Right lobe of liver (tissue), 6 donors: ENCODE data around the gene MED4. TPM values are rescaled to one million over a fixed set of nuclear protein-coding genes. Genes with fewer than 3 reads are reported as not detected.

Experiments used
- ATAC-seq, 4 donors: fragments of 200-7000 bp; cut with Tn5 transposase; one replicate each; pipeline ENCODE4 v1.9.1; 2020; ENCODE audit warnings: mild to moderate bottlenecking in 4 of 4, moderate library complexity in 4 of 4
- DNase-seq, 3 donors: peaks; one replicate each; pipeline ENCODE4 v3.0.0-alpha.2; 2020
- H3K27ac ChIP-seq, 3 donors: fragments of 200-600 bp; one replicate each; pipeline ENCODE4 v1.8.0; 2022
- H3K27me3 ChIP-seq, 2 donors: fragments of 200-600 bp; one replicate each; pipeline ENCODE4 v1.8.0; 2022
- H3K36me3 ChIP-seq, 4 donors: fragments of 200-600 bp; sonication (generic) in 1 of 4; one replicate each; pipeline versions ENCODE4 v1.5.1 to v1.8.0; 2017 to 2022; ENCODE audit warnings: control low read depth in 1 of 4
- H3K4me1 ChIP-seq, 4 donors: fragments of 200-600 bp; sonication (generic) in 1 of 4; one replicate each; pipeline versions ENCODE4 v1.5.1 to v1.8.0; 2017 to 2022; ENCODE audit warnings: control low read depth in 1 of 4
- H3K4me3 ChIP-seq, 3 donors: fragments of 200-600 bp; one replicate each; pipeline ENCODE4 v1.8.0; 2022
- H3K9me3 ChIP-seq, 4 donors: fragments of 200-600 bp; sonication (generic) in 1 of 4; one replicate each; pipeline versions ENCODE4 v1.5.1 to v1.8.0; 2017 to 2022; ENCODE audit warnings: control low read depth in 1 of 4
- CTCF ChIP-seq, 4 donors: fragments of 200-600 bp in 3 of 4; fragments of 450-650 bp in 1 of 4; IDR thresholded peaks; one replicate each; pipeline versions ENCODE4 v1.5.1 to v1.8.0; 2016 to 2022; ENCODE audit warnings: antibody characterized with exemption in 4 of 4, mild to moderate bottlenecking in 2 of 4
- POLR2A ChIP-seq: fragments of 450-650 bp; IDR thresholded peaks from one replicate; pipeline ENCODE4 v1.6.1; 2017; ENCODE audit warnings: antibody characterized with exemption, mild to moderate bottlenecking
- WGBS: methylation state at CpG from one replicate; pipeline ENCODE4 v1.1.6; 2018; ENCODE audit warnings: low coverage, low lambda C conversion rate; ENCODE audit not compliant: insufficient coverage; ENCODE audit errors: missing lambda C conversion rate; 5-methylcytosine and 5-hydroxymethylcytosine counted together
- intact Hi-C, 2 donors: fragments of 100-400 bp; cut with DNase I; formaldehyde crosslinking; loops; one replicate each; pipeline versions ENCODE4 v1.11.2 to v1.14.1; 2022
- total RNA-seq, 6 experiments: library from RNA; depleted of rRNA in 2 of 6; stranded (reverse); fragments of >200 nt in 2 of 6; fragmentation: NEBNext Ultra II Directional in 3 of 6; extraction: Animal tissue kit (Norgen Biotek cat#: 25700) in 3 of 6; gene quantifications; one replicate each; pipeline versions ENCODE4 v1.1.0 to v1.2.4, GENCODE V29; 2016 to 2023
- donor health status: DM: no; HTN: yes; CAD: no.
- donor health status: DM: no; HTN: no; CAD: no.
- donor health status: DM: no; HTN: no; CAD: no.
- donor health status: DM: no; HTN: yes; CAD: no.
- donor health status: DM: no; HTN: yes; CAD: no.

MED4 gene
- total RNA-seq, 6 experiments from 2014 or later: 15.1 to 22.5 (median 20.7) TPM

- no peak overlapping the region for H3K27ac ChIP-seq
- WGBS: 71% methylated on average over 7 of the region's 8 CpGs
- H3K9me3 ChIP-seq: no peaks in the 10 kb centered on the region
- no peaks in the 10 kb centered on the region for H3K36me3 ChIP-seq
- H3K4me1 ChIP-seq: peaks cover 0 to 22% (median 8%) of the 10 kb centered on the region in 4 donors
- DNase-seq: no peak
- intact Hi-C loops: loop anchor here in 1 of 2 donors (5.0 to 10.0 kb wide), 2 partner anchors 111 to 458 kb away; partner anchors contain the start of gene ITM2B
- no peaks in the 10 kb centered on the region for H3K27me3 ChIP-seq
- TF ChIP-seq CTCF (IDR thresholded peaks at IDR 0.05) (no peak), POLR2A (no peak)
- H3K4me3 ChIP-seq: no peak overlapping the region
- no peak for ATAC-seq
Measured at GRCh38 chr13:48123812-48124211, 28.9 kb upstream of the MED4 start.

- H3K27ac ChIP-seq: no peak overlapping the region
- no peak for TF ChIP-seq POLR2A
- no peak for TF ChIP-seq CTCF (IDR thresholded peaks at IDR 0.05)
- no peak overlapping the region for H3K4me3 ChIP-seq
- 87% methylated on average over 3 of the region's 4 CpGs for WGBS
- DNase-seq (no peak), ATAC-seq (no peak)
- H3K4me1 ChIP-seq: peaks cover 0 to 11% (median 4%) of the 10 kb centered on the region in 4 donors
- no peaks in the 10 kb centered on the region for H3K36me3 ChIP-seq
- intact Hi-C loops: loop anchor here in 1 of 2 donors (5.0 to 10.0 kb wide), 2 partner anchors 113 to 461 kb away; partner anchors contain the start of gene ITM2B
- no peaks in the 10 kb centered on the region for H3K27me3 ChIP-seq
- no peaks in the 10 kb centered on the region for H3K9me3 ChIP-seq
Measured at GRCh38 chr13:48121733-48122132, 26.8 kb upstream of the MED4 start.

- H3K4me3 ChIP-seq: no peak overlapping the region
- intact Hi-C loops: loop anchor here in 1 of 2 donors (5.0 to 10.0 kb wide), 2 partner anchors 115 to 462 kb away; partner anchors contain the start of gene ITM2B
Measured at GRCh38 chr13:48120241-48120640, 25.3 kb upstream of the MED4 start.

GRCh38 chr13:48118030-48118429, 23.1 kb upstream of the MED4 start:
- Histone ChIP-seq H3K36me3 (no peaks in the 10 kb centered on the region), H3K27ac (no peak overlapping the region), H3K4me1 (no peaks in the 10 kb centered on the region), H3K27me3 (no peaks in the 10 kb centered on the region), H3K4me3 (no peak overlapping the region), H3K9me3 (no peaks in the 10 kb centered on the region)
- DNase-seq (no peak), ATAC-seq (peak in 1 of 4 donors; percentile 36)
- 88% methylated on average over 1 of the region's 5 CpGs for WGBS
- TF ChIP-seq POLR2A: no peak
- TF ChIP-seq CTCF (IDR thresholded peaks at IDR 0.05): no peak
- intact Hi-C loops: no loop called here

More at GRCh38 chr13:48120241-48120640, 25.3 kb upstream of the MED4 start:
- Histone ChIP-seq H3K27me3 (no peaks in the 10 kb centered on the region), H3K36me3 (no peaks in the 10 kb centered on the region), H3K4me1 (no peaks in the 10 kb centered on the region), H3K27ac (no peak overlapping the region), H3K9me3 (no peaks in the 10 kb centered on the region)
- no peak for DNase-seq
- 89% methylated on average over 3 of the region's 3 CpGs for WGBS
- TF ChIP-seq POLR2A (no peak), CTCF (IDR thresholded peaks at IDR 0.05) (no peak)
- ATAC-seq: no peak

GRCh38 chr13:48116808-48117207, 21.9 kb upstream of the MED4 start:
- Histone ChIP-seq H3K36me3 (no peaks in the 10 kb centered on the region), H3K27me3 (no peaks in the 10 kb centered on the region), H3K9me3 (no peaks in the 10 kb centered on the region), H3K4me3 (no peak overlapping the region), H3K4me1 (no peaks in the 10 kb centered on the region), H3K27ac (no peak overlapping the region)
- intact Hi-C loops: no loop called here
- TF ChIP-seq POLR2A (no peak), CTCF (IDR thresholded peaks at IDR 0.05) (no peak)
- DNase-seq (no peak), ATAC-seq (no peak)
- WGBS: 58% methylated on average over 3 of the region's 3 CpGs
